Activated CD8-positive, alpha-beta T cell treated with anti-CD3 and anti-CD28 coated beads, Interleukin-2, amount 10 ng/mL, durations not matched to agents 7 days and 5 days (primary cell): ENCODE data around the gene FANCC. TPM values are rescaled to one million over a fixed set of nuclear protein-coding genes. Genes with fewer than 3 reads are reported as not detected.

Source experiments
- ATAC-seq: fragments of 150-1000 bp; cut with Tn5 transposase; one replicate; pipeline ENCODE4 v1.10.0; 2021; ENCODE audit warnings: moderate library complexity
- CTCF ChIA-PET: fragments of 350-600 bp; sonication (Branson Sonifier 250); formaldehyde crosslinking; loops from one replicate; lab custom pipeline; 2021; ENCODE audit warnings: antibody characterized with exemption; lab: Charles Lee
- POLR2A ChIA-PET: fragments of 350-600 bp; sonication (Branson Sonifier 250); formaldehyde crosslinking; loops from one replicate; lab custom pipeline; 2021; ENCODE audit warnings: antibody characterized with exemption; lab: Charles Lee
- DNase-seq: peaks from one replicate; pipeline ENCODE4 v3.0.0-alpha.2; 2020
- H3K27ac Mint-ChIP-seq: one replicate; pipeline ENCODE4 v1.8.0; 2021; ENCODE audit warnings: mild to moderate bottlenecking, mixed read lengths
- H3K27me3 Mint-ChIP-seq: one replicate; pipeline ENCODE4 v1.8.0; 2021; ENCODE audit warnings: low read depth, mixed read lengths
- H3K36me3 Mint-ChIP-seq: one replicate; pipeline ENCODE4 v1.8.0; 2021; ENCODE audit warnings: low read depth, mixed read lengths
- H3K4me1 Mint-ChIP-seq: one replicate; pipeline ENCODE4 v1.8.0; 2021; ENCODE audit warnings: low read depth, mixed read lengths
- H3K4me3 Mint-ChIP-seq: one replicate; pipeline ENCODE4 v1.8.0; 2021; ENCODE audit warnings: mild to moderate bottlenecking, mixed read lengths
- H3K9me3 Mint-ChIP-seq: one replicate; pipeline ENCODE4 v1.8.0; 2022; ENCODE audit warnings: mixed read lengths; ENCODE audit not compliant: insufficient read depth
- total RNA-seq, 2 experiments: library from RNA; stranded (reverse); gene quantifications; one replicate each; pipeline ENCODE4 v1.2.3, GENCODE V29; 2021

The FANCC gene
- total RNA-seq, 2 experiments from 2014 or later = 18.2 to 19.0 TPM

- Mint-ChIP-seq H3K4me1 (peaks cover 4% of the 10 kb centered on the region), H3K36me3 (no peaks in the 10 kb centered on the region), H3K4me3 (no peak overlapping the region), H3K27me3 (no peaks in the 10 kb centered on the region), H3K9me3 (no peaks in the 10 kb centered on the region), H3K27ac (no peak overlapping the region)
- no peak for ATAC-seq
- ChIA-PET POLR2A (no interaction called here), CTCF (no interaction called here)
- no peak for DNase-seq
Observed at GRCh38 chr9:95060916-95061315, 256.6 kb downstream of the FANCC start.

GRCh38 chr9:95060234-95060633 is 257.3 kb downstream of the FANCC start:
- POLR2A ChIA-PET = no interaction called here
- DNase-seq = no peak
- H3K4me1 Mint-ChIP-seq = peaks cover 4% of the 10 kb centered on the region
- H3K9me3 Mint-ChIP-seq = no peaks in the 10 kb centered on the region
- H3K27ac Mint-ChIP-seq = no peak overlapping the region
- H3K27me3 Mint-ChIP-seq = no peaks in the 10 kb centered on the region
- no peak for ATAC-seq
- CTCF ChIA-PET = no interaction called here
- H3K4me3 Mint-ChIP-seq = no peak overlapping the region
- H3K36me3 Mint-ChIP-seq = no peaks in the 10 kb centered on the region

GRCh38 chr9:95058795-95059386 is 258.6 kb downstream of the FANCC start:
- no peak for ATAC-seq
- POLR2A ChIA-PET = no interaction called here
- CTCF ChIA-PET = no interaction called here

GRCh38 chr9:95058121-95058785 is 259.3 kb downstream of the FANCC start:
- no peak overlapping the region for H3K4me3 Mint-ChIP-seq
- CTCF ChIA-PET = no interaction called here
- ATAC-seq (no peak), DNase-seq (no peak)
- POLR2A ChIA-PET = no interaction called here
- no peaks in the 10 kb centered on the region for H3K36me3 Mint-ChIP-seq
- H3K27me3 Mint-ChIP-seq = peaks cover 2% of the 10 kb centered on the region
- H3K4me1 Mint-ChIP-seq = peaks cover 4% of the 10 kb centered on the region
- no peaks in the 10 kb centered on the region for H3K9me3 Mint-ChIP-seq
- no peak overlapping the region for H3K27ac Mint-ChIP-seq

More at GRCh38 chr9:95058795-95059386, 258.6 kb downstream of the FANCC start:
- H3K27ac Mint-ChIP-seq = no peak overlapping the region
- no peaks in the 10 kb centered on the region for H3K9me3 Mint-ChIP-seq
- no peak for DNase-seq
- peaks cover 2% of the 10 kb centered on the region for H3K27me3 Mint-ChIP-seq
- H3K36me3 Mint-ChIP-seq = no peaks in the 10 kb centered on the region
- H3K4me3 Mint-ChIP-seq = no peak overlapping the region
- peaks cover 4% of the 10 kb centered on the region for H3K4me1 Mint-ChIP-seq

- Mint-ChIP-seq H3K27ac (no peak overlapping the region), H3K36me3 (no peaks in the 10 kb centered on the region), H3K4me3 (no peak overlapping the region), H3K4me1 (peaks cover 3% of the 10 kb centered on the region), H3K27me3 (peaks cover 5% of the 10 kb centered on the region), H3K9me3 (no peaks in the 10 kb centered on the region)
- DNase-seq (no peak), ATAC-seq (no peak)
- POLR2A ChIA-PET = no interaction called here
- CTCF ChIA-PET = no interaction called here
Observed at GRCh38 chr9:95057101-95057500, 260.4 kb downstream of the FANCC start.

- POLR2A ChIA-PET = no interaction called here
Observed at GRCh38 chr9:95055851-95056551, 261.5 kb downstream of the FANCC start.

GRCh38 chr9:95055334-95055850 is 262.1 kb downstream of the FANCC start:
- peaks cover 9% of the 10 kb centered on the region for H3K27me3 Mint-ChIP-seq
- H3K36me3 Mint-ChIP-seq = no peaks in the 10 kb centered on the region
- H3K4me3 Mint-ChIP-seq = no peak overlapping the region
- no peak overlapping the region for H3K27ac Mint-ChIP-seq
- no peaks in the 10 kb centered on the region for H3K4me1 Mint-ChIP-seq
- POLR2A ChIA-PET = no interaction called here
- ATAC-seq (no peak), DNase-seq (no peak)
- CTCF ChIA-PET = no interaction called here
- no peaks in the 10 kb centered on the region for H3K9me3 Mint-ChIP-seq

More at GRCh38 chr9:95055851-95056551, 261.5 kb downstream of the FANCC start:
- ATAC-seq (no peak), DNase-seq (no peak)
- Mint-ChIP-seq H3K9me3 (no peaks in the 10 kb centered on the region), H3K36me3 (no peaks in the 10 kb centered on the region), H3K27ac (no peak overlapping the region), H3K4me3 (no peak overlapping the region), H3K27me3 (peaks cover 5% of the 10 kb centered on the region), H3K4me1 (no peaks in the 10 kb centered on the region)
- CTCF ChIA-PET = no interaction called here

- Mint-ChIP-seq H3K9me3 (no peaks in the 10 kb centered on the region), H3K4me3 (no peak overlapping the region), H3K27ac (no peak overlapping the region), H3K4me1 (peaks cover 3% of the 10 kb centered on the region), H3K36me3 (no peaks in the 10 kb centered on the region), H3K27me3 (peaks cover 18% of the 10 kb centered on the region)
- ChIA-PET CTCF (interaction anchor here (1.0 kb wide), 1 partner anchor 74 kb away, joined by 5 read pairs; no protein-coding TSS in a partner anchor), POLR2A (no interaction called here)
- ATAC-seq (no peak), DNase-seq (no peak)
Observed at GRCh38 chr9:95053611-95054570, 263.6 kb downstream of the FANCC start.

GRCh38 chr9:95049761-95050160 is 267.7 kb downstream of the FANCC start:
- POLR2A ChIA-PET = no interaction called here
- CTCF ChIA-PET = no interaction called here
- H3K27me3 Mint-ChIP-seq = peaks cover 34% of the 10 kb centered on the region

More at GRCh38 chr9:95049761-95050160, 267.7 kb downstream of the FANCC start:
- DNase-seq (no peak), ATAC-seq (no peak)
- H3K9me3 Mint-ChIP-seq = no peaks in the 10 kb centered on the region
- no peak overlapping the region for H3K27ac Mint-ChIP-seq
- peaks cover 9% of the 10 kb centered on the region for H3K4me1 Mint-ChIP-seq
- H3K4me3 Mint-ChIP-seq = no peak overlapping the region
- H3K36me3 Mint-ChIP-seq = no peaks in the 10 kb centered on the region
